GM15510 (cell line): ENCODE results near the gene MRPS17.
A peak's percentile ranks its signal among the peaks of the same experiment; 100 is the strongest.

Experiments used
- POLR2A ChIP-seq: IDR thresholded peaks from 3 replicates; pipeline ENCODE4 v1.6.1; 2011; ENCODE audit warnings: borderline replicate concordance; ENCODE audit not compliant: insufficient read length; ENCODE audit errors: extremely low read depth

Gene MRPS17

DNA sequence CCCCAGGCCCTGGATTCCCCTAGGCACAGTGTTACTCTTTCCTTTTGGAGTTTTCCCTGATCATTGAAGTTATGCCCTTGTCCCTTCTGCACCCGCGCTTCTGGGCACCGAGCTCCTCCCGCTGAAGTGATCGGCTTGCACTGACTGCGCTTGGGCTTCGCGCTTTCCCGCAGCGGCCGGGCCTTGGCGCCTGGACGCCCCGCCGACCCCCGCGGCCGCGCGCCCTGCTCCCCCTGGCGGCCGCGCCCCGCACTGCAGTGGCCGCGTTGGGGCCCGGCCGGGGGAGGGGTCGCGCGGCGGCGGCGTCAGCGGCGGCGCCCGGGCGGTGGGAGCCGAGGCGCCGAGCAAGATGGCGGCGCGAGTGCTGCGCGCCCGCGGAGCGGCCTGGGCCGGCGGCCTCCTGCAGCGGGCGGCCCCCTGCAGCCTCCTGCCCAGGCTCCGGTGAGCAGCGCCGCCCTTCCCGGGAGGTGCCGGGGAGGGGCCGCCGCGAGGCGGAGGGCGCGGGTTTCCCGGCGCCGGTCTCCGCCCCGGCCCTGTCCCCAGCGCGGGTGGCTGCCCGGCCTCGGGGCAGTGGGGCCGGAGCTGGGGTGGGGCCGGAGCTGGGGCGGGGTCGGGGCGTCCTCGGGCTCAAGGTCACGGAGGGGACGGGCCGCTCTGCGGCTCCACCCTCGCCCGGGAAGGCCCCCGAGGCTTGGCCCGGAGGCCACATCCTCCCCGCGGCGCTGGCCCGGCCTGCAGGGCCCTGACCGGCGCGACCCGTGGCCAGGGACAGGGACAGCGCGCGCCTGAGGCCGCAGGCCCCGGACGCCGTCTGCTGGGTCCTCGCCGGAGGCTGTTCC lies 12.8 kb downstream of the MRPS17 start, which contains the start of gene NIPSNAP2:
Gene NIPSNAP2 (plus strand): TSS at position 325 of the 839 bp plus-strand sequence. CDS start 25 bp downstream, at position 350.
- peak; percentile 74 for TF ChIP-seq POLR2A

- no peak for TF ChIP-seq POLR2A
Observed at GRCh38 chr7:55965100-55965470, 13.4 kb downstream of the MRPS17 start.

- no peak for TF ChIP-seq POLR2A
Observed at GRCh38 chr7:55965805-55966421, 14.2 kb downstream of the MRPS17 start.

GRCh38 chr7:55966851-55967250 lies 15.2 kb downstream of the MRPS17 start:
- no peak for TF ChIP-seq POLR2A

GRCh38 chr7:55969391-55969790 lies 17.7 kb downstream of the MRPS17 start:
- no peak for TF ChIP-seq POLR2A

GRCh38 chr7:55970561-55970960 lies 18.9 kb downstream of the MRPS17 start:
- no peak for TF ChIP-seq POLR2A

GRCh38 chr7:55970978-55971377 lies 19.3 kb downstream of the MRPS17 start:
- no peak for TF ChIP-seq POLR2A

DNA sequence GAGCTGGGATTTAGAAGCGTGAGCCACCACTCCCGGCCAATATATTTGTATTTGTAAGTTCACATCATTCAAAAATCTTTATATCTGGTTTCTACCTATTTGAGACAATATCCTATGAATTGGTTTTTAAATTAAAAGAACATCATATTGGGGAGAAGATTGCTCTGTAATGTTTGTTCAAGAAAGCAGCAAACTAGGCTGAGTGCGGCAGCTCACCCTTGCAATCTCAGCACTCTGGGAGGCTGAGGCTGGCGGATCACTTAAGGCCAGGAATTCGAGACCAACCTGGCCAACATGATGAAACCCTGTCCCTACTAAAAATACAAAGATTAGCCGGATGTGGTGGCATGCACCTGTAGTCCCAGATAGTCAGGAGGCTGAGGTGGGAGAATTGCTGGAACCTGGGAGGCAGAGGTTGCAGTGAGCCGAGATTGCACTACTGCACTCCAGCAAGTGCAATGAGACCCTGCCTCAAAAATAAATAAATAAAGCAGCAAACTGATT lies 22.1 kb downstream of the MRPS17 start:
- no peak for TF ChIP-seq POLR2A

DNA sequence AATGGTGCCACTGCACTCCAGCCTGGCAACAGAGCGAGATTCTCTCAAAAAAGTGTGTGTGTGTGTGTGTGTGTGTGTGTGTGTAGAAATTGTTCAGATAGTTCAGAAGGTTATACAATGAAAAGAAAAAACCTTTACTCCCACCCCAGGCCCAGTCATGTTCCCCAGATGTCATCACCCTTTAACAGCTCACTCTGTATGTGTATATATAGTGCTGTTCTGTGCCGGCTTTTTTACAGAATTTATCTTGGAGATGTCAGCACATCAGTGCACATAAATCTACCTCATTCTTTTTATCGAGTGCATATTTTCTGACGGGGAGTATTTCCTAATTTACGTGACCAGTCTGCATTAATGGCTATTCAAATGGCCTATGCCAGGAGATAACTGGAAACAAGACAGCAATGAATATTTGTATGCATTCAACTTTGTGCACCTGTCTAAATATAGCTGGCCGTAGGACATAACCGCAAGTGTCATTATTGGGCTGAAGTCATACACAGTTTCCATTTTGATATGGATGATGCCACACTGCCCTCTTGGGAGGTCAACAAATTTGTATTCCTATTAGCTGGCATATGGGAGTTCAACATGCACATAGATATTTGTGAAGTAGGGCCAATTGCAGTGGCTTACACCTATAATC lies 24.4 kb downstream of the MRPS17 start:
- TF ChIP-seq POLR2A, result no peak

DNA sequence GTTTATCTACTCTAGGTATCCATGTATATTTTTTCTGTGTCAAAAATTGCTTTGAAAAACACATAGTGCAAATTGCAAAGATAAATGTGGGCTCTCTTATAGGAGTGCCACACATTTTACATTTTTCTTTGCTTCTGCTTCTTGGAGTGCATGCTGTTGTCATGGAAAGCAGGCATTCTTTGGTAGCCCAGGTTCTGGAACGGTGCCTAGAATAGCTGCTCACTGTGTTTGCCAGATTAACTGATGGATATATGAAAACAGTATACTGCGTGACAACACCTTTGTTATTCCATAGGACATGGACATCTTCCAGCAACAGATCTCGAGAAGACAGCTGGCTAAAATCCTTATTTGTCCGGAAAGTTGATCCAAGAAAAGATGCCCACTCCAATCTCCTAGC lies 26.2 kb downstream of the MRPS17 start:
- TF ChIP-seq POLR2A, result no peak

DNA sequence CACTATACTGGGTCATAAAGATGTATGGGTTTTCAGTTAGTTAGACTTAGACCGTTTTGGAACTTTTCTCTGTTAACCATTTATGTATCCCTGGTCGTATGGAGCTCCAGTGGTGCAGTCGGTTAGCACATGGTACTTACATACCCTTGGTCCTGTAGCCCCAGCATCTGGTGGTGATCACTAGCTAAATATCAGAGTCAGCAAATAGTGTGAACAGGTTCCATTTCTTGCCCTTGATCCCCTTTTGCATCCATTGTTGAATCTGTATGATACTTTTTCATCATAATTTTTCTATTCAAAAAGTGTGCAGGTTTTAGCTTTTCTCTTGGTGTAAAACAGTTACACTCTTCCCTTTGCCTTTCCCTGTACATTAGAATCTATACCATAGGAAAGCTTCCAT lies 28.6 kb downstream of the MRPS17 start:
- no peak for TF ChIP-seq POLR2A

DNA sequence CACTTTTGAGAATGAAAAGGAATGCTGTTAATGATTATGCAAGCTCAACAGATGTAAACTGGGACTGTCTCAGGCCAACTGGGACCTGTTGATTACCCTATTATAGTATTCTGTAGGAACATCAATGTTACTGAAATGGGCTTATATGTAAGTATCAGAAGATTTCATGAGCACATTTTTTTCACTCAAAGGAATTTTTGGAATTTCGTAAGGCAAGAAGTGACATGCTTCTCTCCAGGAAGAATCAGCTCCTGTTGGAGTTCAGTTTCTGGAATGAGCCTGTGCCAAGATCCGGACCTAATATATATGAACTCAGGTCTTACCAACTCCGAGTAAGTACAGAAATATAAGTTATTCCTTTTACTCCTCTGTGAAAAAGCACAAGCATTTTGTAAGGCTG lies 31.9 kb downstream of the MRPS17 start:
- TF ChIP-seq POLR2A, result no peak

- TF ChIP-seq POLR2A, result no peak
Observed at GRCh38 chr7:55992346-55992745, 40.7 kb downstream of the MRPS17 start.

DNA sequence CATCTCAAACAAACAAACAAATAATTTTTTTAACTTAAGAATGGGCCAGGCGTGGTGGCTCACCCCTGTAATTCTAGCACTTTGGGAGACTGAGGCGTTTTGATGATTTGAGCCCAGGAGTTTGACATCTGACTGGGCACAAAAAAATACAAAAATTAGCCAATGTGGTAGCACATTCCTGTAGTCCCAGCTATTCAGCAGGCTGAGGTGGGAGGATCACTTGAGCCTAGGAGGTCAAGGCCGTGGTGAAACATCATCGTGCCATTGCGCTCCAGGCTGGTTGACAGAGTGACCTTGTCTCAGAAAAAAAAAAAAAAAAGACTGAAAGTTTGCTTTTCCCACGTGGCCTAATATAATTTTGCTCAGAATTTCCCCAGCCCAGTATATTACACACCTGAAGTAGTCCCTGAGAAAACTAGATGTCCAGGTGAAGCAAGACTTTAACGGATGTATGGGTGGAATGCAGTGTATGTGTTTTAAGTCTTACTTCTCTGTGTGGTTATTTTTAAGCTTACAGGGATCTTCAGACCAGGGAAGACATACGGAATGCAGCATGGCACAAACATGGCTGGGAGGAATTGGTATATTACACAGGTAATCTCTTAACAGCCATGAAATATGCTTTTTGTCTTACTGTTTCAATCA lies 45.3 kb downstream of the MRPS17 start:
- no peak for TF ChIP-seq POLR2A

- no peak for TF ChIP-seq POLR2A
Observed at GRCh38 chr7:56003749-56004148, 52.1 kb downstream of the MRPS17 start.
